H1 (cell line): ENCODE measurements around the gene PLB1. TPM values are rescaled to one million over a fixed set of nuclear protein-coding genes. Genes with fewer than 3 reads are reported as not detected.

Experiments
- CTCF ChIA-PET: fragments of 300-600 bp; sonication (Branson Sonifier 250); formaldehyde crosslinking; loops from one replicate; lab custom pipeline; 2021; ENCODE audit not compliant: partially characterized antibody; lab: Charles Lee
- POLR2A ChIA-PET: fragments of 300-600 bp; sonication (Branson Sonifier 250); formaldehyde crosslinking; loops from one replicate; lab custom pipeline; 2021; ENCODE audit warnings: inconsistent platforms; ENCODE audit not compliant: partially characterized antibody; lab: Charles Lee
- DNase-seq, 2 experiments: peaks; one replicate each; pipeline versions ENCODE4 v3.0.0 to v3.0.0-alpha.2; 2010 to 2022; ENCODE audit warnings: low spot score in 2 of 2, low read depth in 1 of 2, mixed read lengths in 1 of 2
- FAIRE-seq: peaks from 2 replicates; lab custom pipeline; 2011; peaks lifted over from hg19 to GRCh38; lab: Jason Lieb, UNC
- H2AFZ ChIP-seq: 2 replicates; pipeline ENCODE4 v1.8.1; 2012; ENCODE audit warnings: low read length, inconsistent platforms
- H2AK5ac ChIP-seq: 2 replicates; pipeline ENCODE4 v1.6.1; 2013; ENCODE audit warnings: low read depth, low read length
- H2BK120ac ChIP-seq: replicated peaks from 2 replicates; pipeline ENCODE3; 2013; ENCODE audit warnings: low read depth, low read length, inconsistent platforms
- H2BK12ac ChIP-seq: 2 replicates; pipeline ENCODE4 v1.6.1; 2013; ENCODE audit warnings: low read depth, low read length
- H2BK15ac ChIP-seq: 2 replicates; pipeline ENCODE4 v1.6.1; 2013; ENCODE audit warnings: low read length
- H2BK20ac ChIP-seq: 2 replicates; pipeline ENCODE4 v1.6.1; 2013; ENCODE audit warnings: low read length
- H2BK5ac ChIP-seq: 2 replicates; pipeline ENCODE4 v1.6.1; 2013; ENCODE audit warnings: low read depth, low read length
- H3K14ac ChIP-seq: 2 replicates; pipeline ENCODE4 v1.6.1; 2013; ENCODE audit warnings: inconsistent platforms; ENCODE audit not compliant: insufficient read length
- H3K18ac ChIP-seq: 2 replicates; pipeline ENCODE4 v1.6.1; 2013; ENCODE audit warnings: low read length; ENCODE audit errors: extremely low read depth
- H3K23ac ChIP-seq: 2 replicates; pipeline ENCODE4 v1.6.1; 2013; ENCODE audit warnings: inconsistent platforms; ENCODE audit not compliant: insufficient read length
- H3K23me2 ChIP-seq: 2 replicates; pipeline ENCODE4 v1.6.1; 2013; ENCODE audit warnings: low read depth, low read length
- H3K27ac ChIP-seq: 2 replicates; pipeline ENCODE4 v1.6.1; 2011; ENCODE audit warnings: low read depth, low read length, inconsistent platforms
- H3K27me3 ChIP-seq, 4 experiments: replicated peaks in 1 of 4; 1 replicate in 1 of 4; 2 replicates in 3 of 4; pipeline versions ENCODE4 v1.6.1 to v1.8.1; 2011 to 2013; ENCODE audit warnings: low read length in 3 of 4, mild to moderate bottlenecking in 3 of 4, inconsistent platforms in 2 of 4, mixed read lengths in 2 of 4, moderate library complexity in 1 of 4; ENCODE audit not compliant: control insufficient read depth in 3 of 4, insufficient read depth in 3 of 4; ENCODE audit errors: extremely low read depth in 1 of 4
- H3K36me3 ChIP-seq, 4 experiments: 2 replicates each; pipeline versions ENCODE4 v1.6.1 to v1.8.1; 2011 to 2013; ENCODE audit warnings: mild to moderate bottlenecking in 4 of 4, low read length in 3 of 4, moderate library complexity in 2 of 4, control low read depth in 1 of 4, inconsistent platforms in 1 of 4; ENCODE audit not compliant: insufficient read depth in 4 of 4, control insufficient read depth in 2 of 4
- H3K4ac ChIP-seq: replicated peaks from 2 replicates; pipeline ENCODE3; 2013; ENCODE audit warnings: low read length, low read depth, mixed read lengths, inconsistent platforms; ENCODE audit not compliant: insufficient read length
- H3K4me1 ChIP-seq, 4 experiments: replicated peaks in 1 of 4; 1 replicate in 1 of 4; 2 replicates in 3 of 4; pipeline versions ENCODE4 v1.6.1 to v1.8.1; 2011 to 2013; ENCODE audit warnings: low read length in 3 of 4, inconsistent platforms in 2 of 4, mixed read lengths in 1 of 4; ENCODE audit not compliant: insufficient read depth in 4 of 4, control insufficient read depth in 3 of 4
- H3K4me2 ChIP-seq, 2 experiments: 2 replicates each; pipeline versions ENCODE4 v1.6.1 to v1.8.1; 2011 to 2013; ENCODE audit warnings: low read depth in 2 of 2, low read length in 2 of 2, control low read depth in 1 of 2, inconsistent platforms in 1 of 2, mild to moderate bottlenecking in 1 of 2; ENCODE audit not compliant: insufficient read depth in 1 of 2
- H3K4me3 ChIP-seq, 4 experiments: fragments of 200-600, 300-600 bp in 1 of 4; sonication (generic), shearing (Covaris generic), sonication (Bioruptor Twin) in 1 of 4; 2 replicates each; pipeline versions ENCODE4 v1.5.1 to v1.8.1; 2011 to 2016; ENCODE audit warnings: low read length in 4 of 4, low read depth in 3 of 4, control low read depth in 2 of 4, inconsistent platforms in 2 of 4, mild to moderate bottlenecking in 2 of 4, mixed read lengths in 1 of 4, moderate library complexity in 1 of 4; ENCODE audit not compliant: insufficient read depth in 2 of 4; ENCODE audit errors: extremely low read depth in 1 of 4
- H3K56ac ChIP-seq: replicated peaks from 2 replicates; pipeline ENCODE3; 2013; ENCODE audit warnings: low read depth, mild to moderate bottlenecking, mixed read lengths, low read length, inconsistent platforms; ENCODE audit not compliant: insufficient read length
- H3K79me1 ChIP-seq: 2 replicates; pipeline ENCODE4 v1.6.1; 2013; ENCODE audit warnings: low read depth, low read length, control low read depth
- H3K79me2 ChIP-seq, 2 experiments: 2 replicates each; pipeline versions ENCODE4 v1.6.1 to v1.8.1; 2012 to 2013; ENCODE audit warnings: low read length in 2 of 2, mild to moderate bottlenecking in 2 of 2, inconsistent platforms in 1 of 2; ENCODE audit not compliant: insufficient read depth in 2 of 2, control insufficient read depth in 1 of 2
- H3K9ac ChIP-seq, 4 experiments: replicated peaks in 1 of 4; 1 replicate in 1 of 4; 2 replicates in 3 of 4; pipeline versions ENCODE4 v1.6.1 to v1.8.1; 2011 to 2013; ENCODE audit warnings: low read depth in 3 of 4, low read length in 3 of 4, control low read depth in 2 of 4, mild to moderate bottlenecking in 2 of 4, moderate library complexity in 2 of 4, inconsistent platforms in 1 of 4; ENCODE audit errors: extremely low read depth in 1 of 4
- H3K9me3 ChIP-seq, 2 experiments: 2 replicates each; pipeline versions ENCODE4 v1.6.1 to v1.8.1; 2012 to 2013; ENCODE audit warnings: mild to moderate bottlenecking in 2 of 2, moderate library complexity in 2 of 2, control low read depth in 1 of 2, inconsistent platforms in 1 of 2, low read depth in 1 of 2, low read length in 1 of 2, mixed read lengths in 1 of 2; ENCODE audit not compliant: insufficient read depth in 2 of 2
- H4K20me1 ChIP-seq, 2 experiments: replicated peaks in 1 of 2; 2 replicates each; pipeline versions ENCODE3 to v1.8.1; 2011 to 2013; ENCODE audit warnings: inconsistent platforms in 2 of 2, low read length in 2 of 2, mild to moderate bottlenecking in 1 of 2; ENCODE audit not compliant: insufficient read depth in 2 of 2, control insufficient read depth in 1 of 2
- H4K5ac ChIP-seq: 2 replicates; pipeline ENCODE4 v1.6.1; 2013; ENCODE audit warnings: low read length, low read depth, mixed read lengths, inconsistent platforms; ENCODE audit not compliant: insufficient read length
- H4K8ac ChIP-seq: 2 replicates; pipeline ENCODE4 v1.8.0; 2013; ENCODE audit warnings: mild to moderate bottlenecking, moderate library complexity, low read length, inconsistent platforms; ENCODE audit not compliant: insufficient read depth; ENCODE audit errors: extremely low read depth
- H4K91ac ChIP-seq: replicated peaks from 2 replicates; pipeline ENCODE3; 2013; ENCODE audit warnings: low read length, mixed read lengths, inconsistent platforms; ENCODE audit not compliant: insufficient read length
- ATF2 ChIP-seq: IDR thresholded peaks from 2 replicates; pipeline ENCODE4 v1.6.1; 2012; ENCODE audit warnings: low read length, inconsistent platforms
- CBX5 ChIP-seq: fragments of 300-800, 300-1000 bp; sonication (generic); IDR thresholded peaks from 2 replicates; pipeline ENCODE4 v1.7.1; 2016; ENCODE audit warnings: antibody characterized with exemption, low read length, low read depth
- CHD2 ChIP-seq: IDR thresholded peaks from 2 replicates; pipeline ENCODE4 v1.6.1; 2012; ENCODE audit warnings: low read length, improper control_type of control experiment
- KDM1A ChIP-seq: fragments of 200-600, 300-600 bp; sonication (generic); IDR thresholded peaks from 2 replicates; pipeline ENCODE4 v1.7.1; 2016; ENCODE audit warnings: mild to moderate bottlenecking, low read length, borderline replicate concordance
- KDM5A ChIP-seq: fragments of 200-600 bp; IDR thresholded peaks from 2 replicates; pipeline ENCODE4 v1.7.1; 2012; ENCODE audit warnings: mild to moderate bottlenecking, low read length, inconsistent platforms, mixed read lengths
- POLR2AphosphoS5 ChIP-seq: IDR thresholded peaks from 2 replicates; pipeline ENCODE4 v1.6.1; 2011; ENCODE audit warnings: low read depth, low read length
- SIN3A ChIP-seq, 2 experiments: IDR thresholded peaks in 1 of 2; conservative IDR thresholded peaks in 1 of 2; 2 replicates each; pipeline ENCODE4 v1.6.1; 2011 to 2012; ENCODE audit warnings: low read length in 2 of 2, improper control_type of control experiment in 1 of 2, low read depth in 1 of 2, mild to moderate bottlenecking in 1 of 2
- SP4 ChIP-seq: IDR thresholded peaks from 2 replicates; pipeline ENCODE4 v1.6.1; 2012; ENCODE audit warnings: low read length, inconsistent platforms
- SUZ12 ChIP-seq: fragments of 200-600 bp; sonication (generic); IDR thresholded peaks from 2 replicates; pipeline ENCODE4 v1.6.1; 2012; ENCODE audit warnings: mild to moderate bottlenecking, inconsistent platforms, low read length, moderate library complexity, mixed read lengths
- YY1 ChIP-seq: IDR thresholded peaks from 2 replicates; pipeline ENCODE4 v1.6.1; 2011; ENCODE audit warnings: low read depth, mild to moderate bottlenecking, low read length
- WGBS, 2 experiments: shearing (Covaris generic) in 1 of 2; methylation state at CpG; one replicate each; pipeline versions ENCODE4 v1.1.6 to v1.1.7; 2013 to 2015; ENCODE audit warnings: low lambda C conversion rate in 2 of 2, mixed read lengths in 2 of 2, inconsistent platforms in 1 of 2, low coverage in 1 of 2, missing lambda C conversion rate in 1 of 2; ENCODE audit not compliant: insufficient replicate concordance in 2 of 2, insufficient coverage in 1 of 2, insufficient read length in 1 of 2; ENCODE audit errors: extremely low coverage in 1 of 2, missing lambda C conversion rate in 1 of 2; 5-methylcytosine and 5-hydroxymethylcytosine counted together
- polyA plus RNA-seq, 7 experiments: library from polyadenylated mRNA; depleted of rRNA in 3 of 7; stranded (reverse) in 5 of 7; unstranded in 2 of 7; fragments of >200 nt in 5 of 7; fragments of 200-250 nt in 2 of 7; gene quantifications; 1 replicate in 5 of 7; 2 replicates in 1 of 7; 4 replicates in 1 of 7; pipeline versions ENCODE4 v1.2.1 to v1.2.3, GENCODE V29; 2011 to 2013; ENCODE audit warnings: missing spikeins in 2 of 7, mixed read lengths in 2 of 7
- total RNA-seq: library from RNA; stranded (reverse); fragmentation: NEBNext Ultra II Directional; extraction: Animal tissue kit (Norgen Biotek cat#: 25700); gene quantifications from 2 replicates; pipeline ENCODE4 v1.2.1, GENCODE V29; 2021

Gene PLB1
- total and polyA plus RNA-seq, 2 of the 8 experiments (the other 6 are each of a cell fraction or from before 2014, with no cell fraction given), result 0.20 to 0.36 TPM

- Histone ChIP-seq H3K4me1 (peaks cover 0 to 10% (median 2%) of the 10 kb centered on the region in 4 experiments; a peak in 2 of 7 replicates), H3K79me1 (no peaks in the 10 kb centered on the region), H2BK120ac (no peak overlapping the region), H3K18ac (no peak overlapping the region), H3K4me2 (no peak overlapping the region), H3K27me3 (no peaks in the 10 kb centered on the region), H4K5ac (no peak overlapping the region), H3K27ac (no peak overlapping the region), H2BK20ac (no peak overlapping the region), H3K4me3 (no peak overlapping the region), H3K79me2 (no peaks in the 10 kb centered on the region), H4K20me1 (no peaks in the 10 kb centered on the region), H4K8ac (no peak overlapping the region), H2AK5ac (no peak overlapping the region), H3K9ac (no peak overlapping the region), H3K56ac (no peak overlapping the region), H2BK5ac (no peak overlapping the region), H3K9me3 (no peaks in the 10 kb centered on the region), H2BK12ac (no peak overlapping the region), H3K23me2 (no peaks in the 10 kb centered on the region), H2BK15ac (no peak overlapping the region), H3K14ac (no peak overlapping the region), H3K36me3 (no peaks in the 10 kb centered on the region), H3K23ac (no peak overlapping the region), H3K4ac (no peak overlapping the region), H2AFZ (no peak overlapping the region), H4K91ac (no peak overlapping the region)
- DNase-seq, result no peak
- no peak for FAIRE-seq
- 92% methylated on average over 4 of the region's 4 CpGs; no CpG with 5 or more reads in 1 of the 2 experiments for WGBS, 2 experiments
- POLR2A ChIA-PET, result no interaction called here
- CTCF ChIA-PET, result interaction anchor here (0.6 kb wide), 1 partner anchor 259 kb away, joined by 3 read pairs; no protein-coding TSS in a partner anchor
- no peak for TF ChIP-seq KDM5A
- TF ChIP-seq YY1, result no peak
- TF ChIP-seq CBX5, result no peak
- TF ChIP-seq SP4, result no peak
- no peak for TF ChIP-seq SIN3A (conservative IDR thresholded peaks at IDR 0.05 in 1 of 2, IDR thresholded peaks at IDR 0.05 in 1 of 2; ENCODE audit: low read depth in 1 of 2, low read length in 2 of 2)
- TF ChIP-seq CHD2, result no peak
- no peak for TF ChIP-seq SUZ12
- no peak for TF ChIP-seq POLR2AphosphoS5
- TF ChIP-seq ATF2, result no peak
- no peak for TF ChIP-seq KDM1A
Observed at GRCh38 chr2:28648671-28649395, 153.0 kb downstream of the PLB1 start.
